Urothelium cell line (cell line): ENCODE results near the gene PBX4.
"Not testable (repeated sequence)": the region's sequence is repeated elsewhere in the genome, so short reads cannot be mapped to it uniquely, and the experiment has no call there.

Source experiments
- DNase-seq: peaks from one replicate; pipeline ENCODE4 v3.0.0; 2011; ENCODE audit warnings: low spot score, mixed read lengths
- FAIRE-seq: peaks from 2 replicates; lab custom pipeline; 2011; peaks lifted over from hg19 to GRCh38; lab: Jason Lieb, UNC

The PBX4 gene

DNA sequence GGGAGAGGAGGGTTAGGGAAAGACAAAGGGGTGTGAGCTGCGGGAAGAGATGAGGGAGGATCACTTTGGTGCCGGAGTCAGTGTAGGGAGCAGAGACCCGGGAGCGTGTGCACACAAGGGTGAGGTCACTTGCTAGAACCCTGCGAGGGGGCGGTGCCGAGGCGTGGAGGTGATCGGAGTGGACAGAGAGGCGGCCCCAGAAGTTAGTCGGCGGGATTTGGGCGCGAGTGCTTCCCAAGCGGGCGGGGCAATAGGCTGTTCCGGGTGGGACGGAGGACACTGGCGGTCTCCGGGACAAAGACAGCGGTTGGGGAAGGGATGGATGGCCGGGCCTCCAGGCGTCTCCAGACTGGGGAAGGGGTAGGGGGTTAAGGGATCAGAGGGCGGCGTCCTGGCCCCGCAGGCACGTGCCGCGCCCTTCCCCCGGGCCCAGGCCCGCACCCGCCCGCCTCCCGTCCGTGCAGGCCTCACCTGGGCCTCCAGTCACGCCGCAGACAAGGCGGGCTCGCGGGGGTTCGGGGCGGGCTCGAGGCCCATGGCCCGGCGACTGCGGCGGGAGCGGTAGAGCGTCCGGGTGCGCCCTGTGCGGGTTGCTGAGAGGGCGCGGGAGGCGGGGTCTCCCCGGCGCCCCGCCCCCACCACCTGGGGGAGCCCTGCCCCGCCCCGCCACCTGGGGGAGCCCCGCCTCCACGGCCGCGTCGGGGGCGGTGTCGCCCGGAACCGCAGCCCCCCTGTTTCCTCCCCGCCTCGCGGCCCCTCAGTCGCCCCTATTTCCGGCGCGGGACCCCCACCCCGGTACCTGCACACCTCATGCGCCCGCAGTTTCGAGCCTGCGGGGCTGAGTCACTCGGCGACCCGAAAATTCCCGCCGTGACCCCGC lies 9.4 kb upstream of the PBX4 start, which contains the start of gene LPAR2:
Gene LPAR2 (minus strand): TSS at position 600 of the 880 bp plus-strand sequence. CDS start 945 bp downstream, outside the sequence.
- FAIRE-seq (no peak), DNase-seq (no peak)

DNA sequence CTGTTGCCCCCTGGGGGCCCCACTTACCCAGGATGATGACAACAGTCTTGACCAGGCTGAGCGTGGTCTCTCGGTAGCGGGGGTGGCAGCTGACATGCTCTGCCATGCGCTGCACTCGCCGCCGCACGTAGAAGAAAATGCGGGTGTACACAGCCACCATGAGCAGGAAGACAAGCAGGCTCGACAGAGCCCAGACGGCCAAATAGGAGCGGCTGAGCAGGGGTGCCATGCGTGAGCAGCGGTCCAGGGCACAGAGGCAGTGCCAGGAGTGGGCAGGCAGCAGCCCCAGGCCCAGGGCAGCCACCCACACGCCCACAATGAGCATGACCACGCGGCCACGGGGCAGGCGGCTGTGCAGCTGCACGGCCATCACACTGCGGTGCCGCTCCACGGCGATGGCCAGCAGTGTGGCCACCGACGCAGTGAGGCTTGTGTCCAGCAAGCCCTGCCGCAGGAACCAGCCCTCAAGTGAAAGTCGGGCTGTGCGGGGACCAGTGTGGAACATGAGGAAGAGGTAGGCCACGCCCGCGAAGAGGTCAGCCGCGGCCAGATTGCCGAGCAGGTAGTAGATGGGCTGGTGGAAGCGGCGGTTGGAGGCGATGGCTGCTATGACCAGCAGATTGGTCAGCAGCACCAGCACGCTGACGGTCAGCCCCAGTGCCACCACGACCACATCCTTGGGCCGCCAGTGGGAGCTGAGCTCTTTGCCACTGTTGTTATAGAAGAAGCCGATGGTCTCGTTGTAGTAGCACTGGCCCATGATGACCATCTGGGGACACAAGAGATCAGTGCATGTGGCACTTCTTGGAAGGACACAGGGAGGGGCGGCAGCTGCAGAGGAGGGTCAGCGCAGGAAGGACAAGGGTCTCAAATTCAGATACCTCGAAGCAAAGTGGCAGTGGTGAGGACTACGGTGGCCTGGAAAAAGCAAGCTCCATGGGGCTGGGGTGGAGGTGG lies 8.3 kb upstream of the PBX4 start:
- FAIRE-seq, result no peak
- no peak for DNase-seq

DNA sequence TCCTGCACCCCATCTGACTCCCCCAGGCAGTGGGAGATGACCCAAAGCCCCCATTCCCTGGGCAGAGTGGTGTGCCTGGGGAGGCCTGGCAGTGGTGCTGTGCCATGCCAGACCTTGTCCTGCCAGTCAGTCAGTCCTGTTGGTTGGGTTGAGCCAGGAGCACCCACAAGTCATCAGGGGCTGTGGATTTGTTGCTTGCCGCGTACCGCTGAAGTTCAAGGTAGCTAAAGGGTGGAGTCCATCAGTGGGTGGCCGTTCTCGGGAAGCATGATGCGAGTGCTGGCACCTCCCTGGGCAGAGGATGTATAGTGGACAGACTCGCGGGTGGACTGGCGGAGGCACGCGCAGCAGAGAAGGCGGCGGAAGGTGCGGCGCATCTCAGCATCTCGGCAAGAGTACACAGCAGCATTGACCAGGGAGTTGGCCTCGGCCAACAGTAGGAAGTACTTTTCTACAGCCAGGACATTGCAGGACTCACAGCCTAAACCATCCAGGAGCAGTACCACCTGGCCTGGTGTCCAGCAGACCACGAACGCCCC lies 5.6 kb upstream of the PBX4 start:
- no peak for FAIRE-seq
- DNase-seq, result no peak

DNA sequence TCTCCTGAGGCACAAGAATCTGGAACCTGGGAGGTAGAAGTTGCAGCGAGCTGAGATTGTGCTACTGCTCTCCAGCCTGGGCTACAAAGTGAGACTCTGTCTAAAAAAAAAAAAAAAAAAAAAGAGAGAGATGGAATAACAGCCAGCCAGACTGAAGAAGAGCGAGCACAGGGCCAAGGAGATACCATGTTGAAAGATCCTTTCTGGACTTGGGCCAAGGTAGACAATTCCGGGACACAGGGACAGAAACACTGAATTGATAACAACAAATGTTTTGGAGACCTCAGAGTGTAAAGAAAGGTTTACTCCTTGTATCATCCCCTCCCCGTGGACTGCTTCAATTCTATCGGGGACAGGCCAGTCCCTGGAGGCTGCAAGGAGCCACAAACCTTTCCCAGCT lies 4.9 kb upstream of the PBX4 start:
- no peak for FAIRE-seq
- no peak for DNase-seq

DNA sequence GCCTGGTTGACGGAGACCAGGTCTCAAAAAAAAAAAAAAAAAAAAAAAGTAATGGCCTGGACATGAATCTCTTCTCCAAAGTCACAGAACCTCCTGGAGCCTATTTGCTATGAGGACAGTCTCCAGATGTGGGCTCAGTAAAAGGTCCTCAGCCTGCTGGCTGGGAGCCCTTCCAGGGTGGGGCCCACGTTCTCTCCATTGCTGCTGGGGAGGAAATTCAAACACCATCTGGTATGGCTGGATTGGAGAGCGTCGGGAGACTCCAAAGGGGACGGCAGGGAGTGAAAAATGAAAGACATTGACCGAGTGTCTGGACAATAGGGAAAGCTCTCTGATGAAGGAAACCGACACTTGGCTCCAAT lies 1.3 kb upstream of the PBX4 start:
- no peak for DNase-seq
- no peak for FAIRE-seq

DNA sequence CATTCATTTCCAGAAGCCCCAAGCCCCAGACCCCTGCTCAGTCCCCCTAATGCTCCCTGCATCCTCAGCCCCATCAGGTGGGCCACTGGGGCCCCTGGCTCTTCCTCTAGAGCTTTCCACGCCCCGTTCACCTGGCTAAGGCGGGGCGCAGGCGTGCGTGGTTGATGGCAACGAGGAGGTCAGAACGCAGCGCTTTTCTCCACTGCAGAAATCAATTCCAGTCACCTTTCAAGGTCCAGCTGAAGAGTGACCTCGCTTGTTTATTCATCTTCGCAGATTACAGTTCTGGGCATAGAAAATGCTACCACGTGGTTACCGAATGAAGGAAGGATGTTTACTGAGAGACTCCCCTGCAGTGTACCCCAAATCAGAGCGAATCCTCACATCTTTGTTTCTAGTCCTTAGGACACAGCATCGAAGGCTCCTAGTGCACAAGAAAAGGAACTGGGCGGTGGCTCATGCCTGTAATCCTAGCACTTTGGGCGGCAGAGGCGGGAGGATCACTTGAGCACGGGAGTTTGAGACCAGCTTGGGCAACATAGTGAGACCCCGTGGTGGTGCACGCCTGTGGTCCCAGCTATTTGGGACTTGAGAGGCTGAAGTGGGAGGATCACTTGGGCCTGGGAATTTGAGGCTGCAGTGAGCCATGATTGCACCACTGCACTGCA lies 828 bp upstream of the PBX4 start:
- DNase-seq, result no peak
- FAIRE-seq, result no peak

DNA sequence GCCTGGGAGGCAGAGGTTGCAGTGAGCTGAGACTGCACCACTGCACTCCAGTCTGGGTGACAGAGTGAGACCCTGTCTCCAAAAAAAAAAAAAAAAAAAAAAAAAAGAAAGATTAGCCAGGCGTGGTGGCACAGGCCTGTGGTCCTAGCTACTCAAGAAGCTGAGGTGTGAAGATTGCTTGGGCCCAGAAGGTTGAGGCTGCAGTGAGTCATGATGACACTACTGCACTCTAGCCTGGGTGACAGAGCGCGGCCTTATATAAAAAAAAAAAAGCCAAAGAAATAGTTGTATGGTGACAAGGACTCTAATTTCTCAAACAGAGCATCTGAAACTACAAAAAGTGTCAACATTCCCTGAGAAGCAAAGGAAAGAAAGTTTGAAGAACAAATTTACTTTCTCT lies 3.4 kb downstream of the PBX4 start:
- FAIRE-seq (no peak), DNase-seq (no peak)

DNA sequence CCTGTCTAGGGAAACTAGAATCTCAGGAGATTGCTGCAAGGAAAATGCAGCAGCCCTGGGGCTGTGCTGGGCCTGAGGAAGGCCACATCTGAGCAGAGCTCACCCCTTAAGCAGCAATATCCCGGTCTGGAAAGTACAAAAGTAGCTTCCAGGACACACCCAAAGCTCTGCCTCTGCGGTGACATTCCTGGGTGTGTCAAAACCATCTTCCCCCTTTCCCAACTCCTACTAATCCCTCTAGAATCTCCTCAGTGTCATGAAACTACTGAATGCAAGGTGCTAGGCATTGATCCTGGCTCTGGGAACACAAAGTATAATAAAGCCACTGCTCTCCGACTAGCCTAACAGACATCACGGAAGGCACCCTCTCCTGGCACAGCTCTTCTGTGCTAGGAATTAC lies 5.0 kb downstream of the PBX4 start:
- no peak for DNase-seq
- FAIRE-seq, result no peak

DNA sequence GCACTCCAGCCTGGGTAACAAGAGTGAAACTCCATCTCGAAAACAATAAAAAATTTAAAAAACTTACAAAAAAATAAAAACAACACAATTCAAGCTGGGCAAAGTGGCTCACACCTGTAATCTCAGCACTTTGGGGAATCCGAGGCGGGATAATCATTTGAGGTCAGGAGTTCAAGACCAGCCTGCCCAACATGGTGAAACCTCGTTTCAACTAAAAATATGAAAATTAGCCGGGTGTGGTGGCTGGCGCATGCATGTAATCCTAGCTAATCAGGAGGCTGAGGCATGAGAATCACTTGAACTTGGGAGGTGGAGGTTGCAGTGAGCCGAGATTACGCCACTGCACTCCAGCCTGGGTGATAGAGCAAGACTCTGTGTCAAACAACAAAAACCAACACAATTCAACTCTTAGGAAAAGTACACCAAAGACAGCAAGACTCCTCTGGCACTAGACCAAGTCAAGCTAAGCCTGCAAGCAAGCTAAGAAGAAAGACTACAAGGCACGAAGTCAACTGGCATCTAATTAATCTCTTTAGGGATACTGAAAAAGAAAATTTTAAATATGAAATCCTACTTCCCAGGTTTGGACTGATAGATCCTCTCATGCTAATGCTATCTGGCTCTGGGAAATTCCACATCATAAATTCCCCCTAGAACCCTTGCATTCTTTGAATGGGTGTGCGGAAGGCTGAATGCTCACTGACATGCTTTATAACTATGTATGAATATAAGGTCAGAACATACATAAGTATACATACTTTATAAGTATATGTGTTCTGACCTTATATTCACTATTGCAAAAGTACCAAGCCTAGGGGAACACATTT lies 7.9 kb downstream of the PBX4 start:
- FAIRE-seq, result no peak

DNA sequence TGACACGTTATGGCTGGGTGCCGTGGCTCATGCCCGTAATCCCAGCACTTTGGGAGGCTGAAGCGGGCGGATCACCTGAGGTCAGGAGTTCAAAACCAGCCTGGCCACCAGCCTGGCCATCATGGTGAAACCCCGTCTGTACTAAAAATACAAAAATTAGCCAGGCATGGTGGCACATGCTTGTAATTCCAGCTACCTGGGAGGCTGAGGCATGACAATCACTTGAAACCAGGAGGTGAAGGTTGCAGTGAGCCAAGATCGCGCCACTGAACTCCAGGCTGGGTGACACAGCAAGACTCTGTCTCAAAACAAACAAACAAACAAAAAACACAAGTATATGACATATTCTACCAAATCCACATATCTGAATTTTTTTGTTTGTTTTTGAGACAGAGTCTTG lies 11.8 kb downstream of the PBX4 start:
- not testable (repeated sequence) for DNase-seq, FAIRE-seq

More for the DNA sequence above, 7.9 kb downstream of the PBX4 start:
- no peak for DNase-seq

DNA sequence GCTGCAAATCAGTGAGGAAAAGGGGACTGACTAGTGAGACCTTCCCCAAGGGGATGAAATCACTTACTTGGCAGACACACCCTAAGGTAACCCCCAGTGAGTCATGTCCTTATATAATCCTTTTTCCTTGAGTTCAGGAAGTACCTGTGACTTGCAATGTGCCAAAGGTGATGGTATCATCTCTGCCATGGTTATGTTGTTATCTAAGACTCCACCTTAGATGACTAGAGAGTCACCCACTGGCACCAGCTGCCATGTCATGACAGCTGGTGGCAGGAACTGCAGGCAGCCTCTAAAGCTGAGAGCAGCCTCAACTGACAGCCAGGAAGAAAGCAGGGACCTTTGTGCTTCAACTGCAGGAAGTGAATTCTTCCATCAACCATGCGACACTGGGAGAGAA lies 12.5 kb downstream of the PBX4 start:
- no peak for FAIRE-seq
- DNase-seq, result no peak

DNA sequence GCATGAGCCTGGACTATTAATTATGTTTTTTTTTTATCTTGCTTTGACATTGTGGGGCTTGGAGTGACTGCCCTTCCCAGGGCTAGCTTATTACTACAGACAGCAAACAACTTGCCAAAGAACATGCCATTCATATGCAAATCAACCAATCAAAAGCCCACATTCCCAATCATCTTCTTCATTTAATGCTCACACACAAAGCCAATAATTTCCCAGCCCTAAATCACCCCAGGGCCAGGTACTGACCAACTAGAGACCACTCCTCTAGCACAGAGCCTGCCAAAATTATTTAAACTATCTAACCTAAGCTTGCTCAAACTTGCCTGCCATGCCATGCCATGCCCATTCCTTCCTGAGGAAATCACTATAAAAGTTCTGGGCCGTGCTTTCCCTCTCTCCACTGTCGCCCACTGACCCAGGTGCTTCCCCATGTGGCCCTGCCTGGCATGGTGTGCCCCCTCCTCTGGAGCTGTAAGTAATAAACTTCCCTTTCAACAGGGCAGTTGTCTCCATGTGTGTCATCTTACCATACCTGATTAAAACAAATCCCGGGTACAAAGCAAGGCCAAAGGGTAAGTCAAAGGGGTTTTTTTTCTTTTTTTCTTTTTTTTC lies 15.7 kb downstream of the PBX4 start:
- no peak for DNase-seq
- no peak for FAIRE-seq

DNA sequence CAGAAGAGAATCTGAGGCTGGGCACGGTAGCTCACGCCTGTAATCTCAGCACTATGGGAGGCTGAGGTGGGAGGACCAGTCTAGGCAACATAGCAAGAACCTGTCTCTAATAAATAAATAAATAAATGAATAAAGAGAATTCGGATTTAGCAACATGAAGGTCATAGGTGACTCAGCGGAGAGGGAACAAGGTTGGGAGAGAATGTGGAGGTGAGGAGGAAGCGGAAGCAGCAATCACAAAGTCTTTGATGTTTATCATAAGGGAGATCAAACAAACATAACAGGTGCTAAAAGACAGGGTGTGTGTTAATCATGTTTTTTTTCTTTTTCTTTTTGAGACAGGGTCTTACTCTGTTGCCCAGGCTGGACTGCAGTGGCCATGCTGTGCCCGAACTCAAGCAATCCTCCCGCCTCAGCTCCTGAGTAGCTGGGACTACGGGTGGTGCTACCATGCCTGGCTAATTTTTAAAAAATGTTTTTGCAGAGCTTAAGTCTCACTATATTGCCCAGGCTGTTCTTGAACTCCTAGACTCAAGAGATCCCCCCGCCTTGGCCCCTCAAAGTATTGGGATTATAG lies 16.3 kb downstream of the PBX4 start:
- no peak for FAIRE-seq

DNA sequence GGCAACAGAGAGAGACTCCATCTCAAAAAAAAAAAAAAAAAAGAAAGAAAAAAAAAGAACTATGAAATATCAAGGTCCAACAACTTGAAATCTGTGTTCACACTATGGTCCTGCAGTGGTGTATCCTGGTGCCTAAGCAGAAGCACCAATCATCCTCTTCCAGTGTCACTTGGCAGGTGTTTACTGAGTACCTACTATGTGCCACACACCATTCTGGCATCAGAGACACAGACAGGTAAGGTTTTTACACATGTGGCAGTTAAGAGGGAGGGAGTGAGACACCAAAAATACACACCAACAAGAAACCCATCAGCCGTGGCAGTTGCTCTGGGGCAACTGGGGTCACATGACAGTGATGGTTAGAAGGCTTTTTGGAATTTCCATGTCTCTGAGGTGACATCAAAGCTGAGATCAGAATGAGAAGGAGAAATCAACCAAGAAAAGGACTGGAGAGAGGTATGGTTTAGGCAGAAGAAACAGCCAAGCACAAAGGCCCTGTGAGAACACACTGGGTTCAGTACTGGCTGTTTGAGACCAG lies 17.6 kb downstream of the PBX4 start:
- DNase-seq (no peak), FAIRE-seq (no peak)

More for the DNA sequence above, 16.3 kb downstream of the PBX4 start:
- no peak for DNase-seq

DNA sequence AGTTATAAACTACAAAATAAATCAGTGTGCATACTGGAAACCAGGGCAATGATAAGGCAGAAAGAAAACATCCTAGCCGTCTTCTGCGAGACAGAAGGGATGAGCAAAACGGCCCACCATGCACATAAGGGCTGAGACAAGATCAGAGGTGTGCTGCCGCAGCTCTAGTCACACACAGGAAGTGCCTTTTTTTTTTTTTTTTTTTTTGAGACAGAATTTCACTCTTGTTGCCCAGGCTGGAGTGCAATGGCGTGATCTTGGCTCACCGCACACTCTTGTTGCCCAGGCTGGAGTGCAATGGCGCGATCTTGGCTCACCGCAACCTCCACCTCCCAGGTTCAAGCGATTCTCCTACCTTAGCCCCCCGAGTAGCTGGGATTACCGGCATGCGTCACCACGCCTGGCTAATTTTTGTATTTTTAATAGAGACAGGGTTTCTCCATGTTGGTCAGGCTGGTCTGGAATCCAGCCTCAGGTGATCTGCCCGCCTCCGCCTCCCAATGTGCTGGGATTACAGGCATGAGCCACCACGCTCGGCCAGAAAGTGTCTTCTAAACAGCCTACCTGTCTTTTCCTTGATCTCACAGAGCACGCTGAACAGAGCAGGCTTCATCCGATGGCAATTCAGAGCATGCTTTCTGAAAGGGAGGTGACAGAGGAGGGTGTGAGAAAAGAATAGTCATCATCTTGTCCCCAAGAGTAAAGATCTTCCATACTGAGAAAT lies 19.6 kb downstream of the PBX4 start:
- DNase-seq, FAIRE-seq: not testable (repeated sequence)

DNA sequence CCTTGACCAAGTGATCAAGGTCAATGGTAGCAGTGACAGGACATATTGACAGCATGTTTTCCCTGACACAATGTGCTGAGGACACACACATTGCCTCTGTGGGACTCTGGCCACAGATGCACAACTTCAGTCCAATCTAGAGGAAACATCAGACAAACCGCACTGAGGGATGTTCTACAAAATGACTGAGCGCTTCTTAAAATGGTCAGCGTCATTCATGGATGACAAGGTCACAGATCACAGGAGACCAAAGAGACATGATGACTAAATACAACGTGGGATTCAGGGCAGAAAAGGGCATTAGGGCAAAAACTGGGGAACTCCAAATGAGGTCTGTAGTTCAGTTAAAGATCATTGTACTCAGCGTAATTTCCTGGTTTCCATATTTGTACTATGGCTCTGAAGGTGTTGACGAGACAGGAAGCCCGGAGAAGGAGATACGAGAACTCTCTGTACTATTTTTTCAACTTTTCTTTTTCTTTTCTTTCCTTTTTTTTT lies 20.6 kb downstream of the PBX4 start:
- DNase-seq (no peak), FAIRE-seq (no peak)

DNA sequence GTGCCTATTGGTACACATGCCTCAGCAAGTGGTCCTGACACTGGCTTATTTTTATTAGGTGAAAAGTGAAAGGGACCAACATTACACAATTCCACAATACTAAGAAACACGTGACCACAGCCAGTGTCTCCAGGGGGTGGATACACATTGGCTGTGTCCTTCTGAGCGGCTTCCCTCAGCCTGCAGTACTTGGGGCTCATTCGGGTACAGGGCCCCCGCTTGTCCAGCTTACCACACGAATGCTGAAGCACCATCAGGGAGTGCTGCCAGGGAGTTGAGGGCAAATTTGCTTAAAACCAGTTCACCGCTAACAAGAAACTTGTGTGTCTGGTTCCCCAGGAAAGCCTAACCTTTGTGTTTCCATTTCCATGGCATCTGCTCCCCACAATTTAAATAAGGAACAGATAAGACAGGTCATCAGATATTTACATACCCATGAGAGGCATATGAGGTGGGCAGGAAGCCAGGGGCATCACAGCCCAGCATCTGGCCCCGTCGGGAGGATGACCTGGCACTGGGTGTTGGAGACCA lies 23.3 kb downstream of the PBX4 start:
- no peak for FAIRE-seq
- DNase-seq, result no peak

DNA sequence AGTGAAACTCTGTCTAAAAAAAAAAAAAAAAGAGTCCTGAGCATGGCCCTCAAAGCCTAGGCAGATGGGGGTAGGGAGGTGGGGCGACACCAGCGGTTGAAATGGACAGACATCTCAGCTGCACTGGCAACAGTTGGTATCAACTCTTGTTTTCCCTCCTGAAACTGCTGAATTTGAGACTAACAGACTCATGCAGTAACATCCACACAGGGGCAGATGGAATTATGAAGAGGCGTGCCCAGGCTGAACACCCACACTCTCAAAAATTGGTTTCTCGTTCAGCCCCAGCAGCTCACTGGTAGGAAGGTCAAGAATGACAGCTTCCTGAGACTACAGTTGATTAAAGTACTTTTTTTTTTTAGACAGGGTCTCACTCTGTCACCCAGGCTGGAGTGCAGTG lies 24.1 kb downstream of the PBX4 start:
- FAIRE-seq, result no peak
- DNase-seq, result no peak
